HTR-8/SVneo (cell line): Measurements from ENCODE around the gene JPH4.

Experiments used
- DNase-seq: peaks from one replicate; pipeline ENCODE4 v3.0.0; 2011; ENCODE audit warnings: low spot score, mixed read lengths; ENCODE audit not compliant: insufficient read length
- FAIRE-seq: peaks from 2 replicates; lab custom pipeline; 2011; peaks lifted over from hg19 to GRCh38; lab: Jason Lieb, UNC

Gene JPH4

GRCh38 chr14:23582906-23583760 lies 4.5 kb upstream of the JPH4 start:
- FAIRE-seq = no peak
- DNase-seq = no peak

- DNase-seq (no peak), FAIRE-seq (no peak)
Measured at GRCh38 chr14:23580948-23581281, 2.3 kb upstream of the JPH4 start.

DNA sequence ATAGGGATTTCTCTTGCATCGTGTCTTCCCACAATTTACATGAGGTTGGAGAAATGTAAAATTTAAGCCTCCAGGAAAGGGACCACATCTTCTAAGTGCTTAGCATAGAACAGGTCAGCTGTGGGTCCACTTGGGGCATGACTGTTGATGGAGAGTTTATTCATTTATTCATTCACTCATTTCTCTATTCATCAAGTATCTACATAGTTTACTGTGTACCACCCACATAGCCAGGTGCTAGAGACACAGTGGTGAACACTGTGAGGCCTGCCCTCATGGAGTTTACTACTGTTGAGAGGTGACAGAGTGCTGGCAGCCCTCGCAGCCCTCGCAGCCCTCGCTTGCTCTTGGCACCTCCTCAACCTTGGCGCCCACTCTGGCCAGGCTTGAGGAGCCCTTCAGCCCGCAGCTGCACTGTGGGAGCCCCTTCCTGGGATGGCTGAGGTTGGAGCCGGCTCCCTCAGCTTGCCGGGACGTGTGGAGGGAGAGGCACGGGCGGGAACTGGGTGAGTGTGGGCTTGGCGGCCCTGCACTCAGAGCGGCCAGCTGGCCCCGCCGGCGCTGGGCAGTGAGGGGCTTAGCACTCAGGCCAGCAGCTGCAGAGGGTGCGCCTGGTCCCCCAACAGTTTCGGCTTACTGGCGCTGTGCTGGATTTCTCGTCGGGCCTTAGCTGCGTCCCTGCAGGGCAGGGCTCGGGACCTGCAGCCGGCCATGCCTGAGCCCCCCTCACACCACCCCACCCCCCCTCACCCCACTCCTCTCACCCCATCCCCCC lies 1.7 kb upstream of the JPH4 start:
- FAIRE-seq (no peak), DNase-seq (no peak)

- FAIRE-seq = no peak
- no peak for DNase-seq
Measured at GRCh38 chr14:23579739-23580138, 1.1 kb upstream of the JPH4 start.

GRCh38 chr14:23579311-23579630 lies 681 bp upstream of the JPH4 start:
- FAIRE-seq = no peak

DNA sequence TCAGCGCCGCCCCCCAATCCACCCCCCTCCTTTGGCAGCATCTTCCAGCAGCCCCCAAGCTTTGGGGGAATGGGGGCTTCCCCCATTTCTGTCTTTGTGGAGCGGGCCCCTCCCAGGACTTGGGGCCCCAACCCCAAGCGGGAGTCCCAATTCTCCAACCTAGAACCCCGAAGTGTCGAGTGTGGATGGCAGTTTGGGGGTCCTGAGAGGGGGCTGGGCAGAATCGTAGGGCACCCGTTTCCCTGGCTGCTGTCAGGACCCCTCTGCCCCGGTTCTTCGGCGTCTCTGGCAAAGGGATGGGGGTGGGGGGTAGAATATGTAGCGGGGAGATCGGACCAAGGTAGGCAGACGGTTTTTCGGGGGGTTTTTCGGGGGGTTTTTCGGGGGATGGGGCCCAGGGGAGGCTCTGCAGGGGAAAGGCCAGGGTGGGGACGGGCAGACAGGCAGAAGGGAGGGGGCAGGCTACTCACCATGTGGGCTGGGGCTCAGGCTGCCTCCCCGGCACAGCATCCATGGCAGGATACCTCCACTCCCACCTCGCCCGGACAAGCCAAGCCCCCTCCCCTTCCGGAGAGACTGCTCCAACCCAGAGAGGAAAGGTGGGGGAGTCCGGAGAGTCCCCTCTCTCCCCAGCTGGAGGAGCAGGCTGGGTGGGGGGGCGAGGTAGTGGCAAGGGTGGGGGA lies 739 bp downstream of the JPH4 start:
- FAIRE-seq = no peak
- DNase-seq = no peak

More at GRCh38 chr14:23579311-23579630, 681 bp upstream of the JPH4 start:
- DNase-seq = no peak

- DNase-seq = no peak
- no peak for FAIRE-seq
Measured at GRCh38 chr14:23577004-23577681, 1.4 kb downstream of the JPH4 start.

- FAIRE-seq (no peak), DNase-seq (no peak)
Measured at GRCh38 chr14:23573384-23574015, 5.1 kb downstream of the JPH4 start.

- DNase-seq (no peak), FAIRE-seq (no peak)
Measured at GRCh38 chr14:23572836-23573235, 5.8 kb downstream of the JPH4 start.

- FAIRE-seq (no peak), DNase-seq (no peak)
Measured at GRCh38 chr14:23572524-23572828, 6.1 kb downstream of the JPH4 start.

DNA sequence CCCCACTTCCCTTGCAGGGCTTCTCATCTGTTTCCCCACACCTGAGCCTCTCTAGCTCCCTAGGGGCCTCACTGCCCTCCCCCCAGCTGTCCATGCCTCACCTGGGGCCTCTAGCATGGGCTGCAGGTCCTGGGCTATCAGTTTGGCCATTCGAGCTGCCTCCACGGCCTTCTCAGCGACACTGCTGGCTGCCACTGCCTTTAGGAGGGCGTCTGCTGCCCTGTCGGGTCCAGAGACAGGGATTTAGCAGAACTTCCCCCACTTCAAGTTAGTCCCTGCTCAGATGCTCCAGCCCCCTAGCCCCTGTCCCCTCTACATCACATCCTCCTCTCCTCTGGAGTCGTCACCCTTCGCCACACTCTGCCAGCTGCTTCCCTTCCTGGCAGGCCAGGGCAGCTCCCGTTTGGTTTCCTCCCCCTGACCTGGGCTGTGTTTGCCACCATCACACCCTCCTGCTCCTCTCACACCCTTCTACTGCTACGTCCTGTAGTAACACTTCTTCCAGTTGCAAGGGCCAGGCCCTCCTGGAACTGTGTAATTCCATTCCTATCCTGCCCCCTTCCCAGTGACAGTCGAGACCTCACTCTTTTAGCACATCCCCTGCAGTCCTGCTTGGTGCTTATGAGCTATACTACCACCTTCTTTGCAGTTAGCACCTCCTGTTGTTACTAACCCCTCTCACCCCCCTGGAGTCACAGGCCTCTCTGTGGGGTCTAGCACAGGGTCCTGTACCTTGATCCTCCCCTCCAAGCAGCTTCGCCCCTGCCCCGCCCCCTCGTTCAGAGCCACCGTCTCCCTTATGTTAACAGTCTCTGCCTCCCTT lies 6.7 kb downstream of the JPH4 start:
- FAIRE-seq (no peak), DNase-seq (no peak)

DNA sequence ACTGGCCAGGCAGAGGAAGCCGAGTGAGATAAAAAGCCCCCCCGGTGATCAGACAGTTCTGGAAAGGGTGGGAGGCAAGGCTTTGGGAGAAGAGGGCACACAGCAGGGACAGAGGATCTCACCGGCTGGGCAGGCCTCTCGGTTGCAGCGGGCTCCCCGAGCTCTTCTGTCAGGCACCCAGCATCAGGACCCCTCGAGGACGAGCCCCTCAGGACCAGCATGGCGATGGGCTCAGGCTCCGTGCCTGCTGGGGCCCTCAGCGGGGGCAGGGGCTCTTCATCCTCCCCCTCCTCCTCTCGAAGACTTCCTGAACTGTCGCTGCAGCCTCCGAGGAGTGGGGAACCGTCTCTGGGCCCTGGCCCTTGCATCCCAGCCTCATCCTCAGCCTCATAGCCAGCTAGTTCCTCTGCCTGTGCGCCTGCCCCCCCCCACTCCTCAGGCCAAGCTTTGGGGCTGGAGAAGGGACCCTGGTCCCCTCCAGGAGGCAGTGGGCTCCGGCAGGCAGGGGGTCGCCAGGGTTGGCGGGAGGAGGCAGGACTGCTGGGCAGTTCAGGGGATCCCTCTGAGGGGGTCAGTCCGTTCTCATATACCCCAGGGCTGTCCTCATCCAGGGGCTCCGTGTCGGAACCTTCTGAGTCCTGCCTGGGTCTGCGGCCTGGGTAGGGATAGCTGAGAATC lies 7.6 kb downstream of the JPH4 start:
- no peak for FAIRE-seq
- no peak for DNase-seq

GRCh38 chr14:23569443-23570151 lies 9.0 kb downstream of the JPH4 start:
- no peak for DNase-seq
- FAIRE-seq = no peak

- DNase-seq = no peak
- no peak for FAIRE-seq
Measured at GRCh38 chr14:23568600-23569331, 9.8 kb downstream of the JPH4 start.

- DNase-seq (no peak), FAIRE-seq (no peak)
Measured at GRCh38 chr14:23568021-23568599, 10.5 kb downstream of the JPH4 start.

DNA sequence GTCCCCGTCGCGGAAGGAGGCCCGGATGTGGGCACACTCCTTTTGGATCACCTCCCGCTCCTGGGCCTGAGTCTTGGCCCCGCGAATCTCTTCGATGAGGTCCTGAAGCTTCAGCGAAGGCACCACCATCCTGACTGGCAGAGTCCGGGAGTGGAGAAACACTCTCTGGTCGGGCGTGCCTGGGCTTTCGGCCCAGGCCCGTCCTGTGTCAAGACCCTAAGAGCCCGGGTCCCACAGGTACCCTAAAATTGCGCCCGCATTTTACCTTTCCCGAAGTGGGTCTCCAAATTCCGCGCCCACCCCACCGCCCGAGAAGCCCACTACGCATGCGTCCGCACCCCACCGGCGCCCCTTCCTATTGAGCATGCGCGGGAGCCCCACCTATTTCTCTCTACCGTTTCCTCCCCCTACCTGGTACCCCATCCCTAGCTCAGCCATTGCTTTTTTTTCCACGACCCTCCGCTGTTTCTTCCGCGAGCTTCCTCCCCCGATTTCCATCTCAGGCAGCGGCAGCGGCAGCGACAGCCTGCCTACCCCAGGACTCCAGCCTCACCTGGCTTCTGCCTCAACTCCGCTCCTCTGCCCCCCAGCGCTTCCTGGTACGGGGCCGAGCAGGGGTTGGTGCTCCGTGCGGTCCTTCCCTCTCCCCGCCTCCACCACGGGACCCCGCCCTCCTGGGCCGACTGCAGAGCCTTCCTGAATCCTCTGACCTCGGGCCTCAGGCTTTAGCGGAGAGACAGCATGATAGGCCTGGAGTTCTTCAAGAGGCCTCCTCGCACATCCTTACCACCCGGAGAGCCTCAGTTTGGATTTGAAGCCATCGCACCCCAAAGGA lies 11.2 kb downstream of the JPH4 start, which contains the start of gene AP1G2:
Gene AP1G2, minus strand, starts transcription at position 606 of the 835 bp plus-strand sequence. Its CDS starts 477 bp downstream, at position 129.
- DNase-seq (peak; percentile 93), FAIRE-seq (no peak)
